PC-9 (cell line): Measurements from ENCODE around the gene LARP4B. TPM values are rescaled to one million over a fixed set of nuclear protein-coding genes. Genes with fewer than 3 reads are reported as not detected.

Experiments used
- Bru-seq: library from RNA; stranded (reverse); fragments of 400-500 nt; gene quantifications from one replicate; lab custom pipeline; 2021; lab: Mats Ljungman, UMichigan
- BruChase-seq, 2 experiments: library from RNA; stranded (reverse); fragments of 400-500 nt; gene quantifications; one replicate each; lab custom pipeline; 2021; lab: Mats Ljungman, UMichigan
- BruUV-seq: library from RNA; stranded (reverse); fragments of 400-500 nt; replicated peaks from 2 replicates; lab custom pipeline; 2021; lab: Mats Ljungman, UMichigan
- CTCF ChIA-PET: fragments of 300-600 bp; sonication (Branson Sonifier 250); formaldehyde crosslinking; loops from one replicate; lab custom pipeline; 2022; ENCODE audit warnings: antibody characterized with exemption; lab: Charles Lee
- POLR2A ChIA-PET: fragments of 300-600 bp; sonication (Branson Sonifier 250); formaldehyde crosslinking; loops from one replicate; lab custom pipeline; 2022; ENCODE audit warnings: antibody characterized with exemption; ENCODE audit not compliant: unreplicated experiment; lab: Charles Lee
- DNase-seq, 2 experiments: peaks; one replicate each; pipeline versions ENCODE4 v3.0.0 to v3.0.0-alpha.2; 2015 to 2022; ENCODE audit warnings: mixed read lengths in 1 of 2
- H2AFZ ChIP-seq: fragments of 200-600 bp; sonication (generic); 2 replicates; pipeline ENCODE4 v1.8.1; 2017; ENCODE audit warnings: antibody characterized with exemption
- H3F3A ChIP-seq: fragments of 200-600 bp; sonication (generic); 2 replicates; pipeline ENCODE4 v1.8.1; 2017; ENCODE audit warnings: antibody characterized with exemption, mild to moderate bottlenecking, low read depth; ENCODE audit not compliant: insufficient read depth
- H3K27ac ChIP-seq: fragments of 200-600 bp; sonication (generic); 2 replicates; pipeline ENCODE4 v1.6.1; 2016; ENCODE audit warnings: mixed run types
- H3K27me3 ChIP-seq: fragments of 200-600 bp; sonication (generic); 2 replicates; pipeline ENCODE4 v1.6.1; 2016; ENCODE audit warnings: low read depth, mixed run types; ENCODE audit not compliant: insufficient read depth
- H3K36me3 ChIP-seq: fragments of 200-600 bp; sonication (generic); 2 replicates; pipeline ENCODE4 v1.6.1; 2016; ENCODE audit warnings: low read depth, mixed run types
- H3K4me1 ChIP-seq: fragments of 200-600 bp; sonication (generic); replicated peaks from 2 replicates; pipeline ENCODE4 v1.6.1; 2016; ENCODE audit warnings: mixed run types; ENCODE audit not compliant: insufficient read depth
- H3K4me2 ChIP-seq: fragments of 200-600 bp; sonication (generic); 2 replicates; pipeline ENCODE4 v1.6.1; 2017; ENCODE audit warnings: mixed run types
- H3K4me3 ChIP-seq: fragments of 200-600 bp; sonication (generic); 2 replicates; pipeline ENCODE4 v1.6.1; 2016; ENCODE audit warnings: mixed run types
- H3K79me2 ChIP-seq: fragments of 200-600 bp; sonication (generic); 2 replicates; pipeline ENCODE4 v1.6.1; 2017; ENCODE audit warnings: low read depth, mixed run types
- H3K9me2 ChIP-seq: fragments of 200-600 bp; sonication (generic); 2 replicates; pipeline ENCODE4 v1.8.1; 2017; ENCODE audit warnings: mild to moderate bottlenecking; ENCODE audit not compliant: insufficient read depth
- H3K9me3 ChIP-seq: fragments of 200-600 bp; sonication (generic); 2 replicates; pipeline ENCODE4 v1.8.1; 2016; ENCODE audit warnings: low read depth; ENCODE audit not compliant: insufficient read depth
- H4K20me1 ChIP-seq: fragments of 200-600 bp; sonication (generic); 2 replicates; pipeline ENCODE4 v1.8.1; 2017; ENCODE audit not compliant: insufficient read depth
- CTCF ChIP-seq: fragments of 200-600 bp; sonication (generic); conservative IDR thresholded peaks from 2 replicates; pipeline ENCODE4 v1.6.1; 2017; ENCODE audit warnings: mixed run types, antibody characterized with exemption, mild to moderate bottlenecking, moderate library complexity
- EZH2 ChIP-seq: fragments of 200-600 bp; sonication (generic); IDR thresholded peaks from 2 replicates; pipeline ENCODE4 v1.8.0; 2017; ENCODE audit warnings: antibody characterized with exemption, low read depth
- intact Hi-C: fragments of 100-400 bp; cut with micrococcal nuclease; formaldehyde crosslinking; loops from one replicate; pipeline ENCODE4 v1.10.0; 2022; ENCODE audit not compliant: unreplicated experiment
- long read RNA-seq: library from polyadenylated mRNA; stranded (forward); transcript quantifications from one replicate; pipeline ENCODE4 v2.0.0, GENCODE V29; 2022
- total RNA-seq: library from RNA; stranded (reverse); gene quantifications from 2 replicates; pipeline ENCODE4 v1.2.3, GENCODE V29; 2021

LARP4B gene
- total RNA-seq (93.4 and 109 TPM in 2 replicates), Bru-seq, nascent RNA (percentile 93 among the genes with signal in this experiment), BruChase-seq, experiment 1, labeled RNA remaining after a 2-hour chase (percentile 94 among the genes with signal in this experiment), BruChase-seq, experiment 2, labeled RNA remaining after a 6-hour chase (percentile 88 among the genes with signal in this experiment)
- long read RNA-seq, full-length matches to known transcripts, result 15 of 34 reads
- long read RNA-seq, partial matches to known transcripts, result 6 of 34 reads
- long read RNA-seq, other reads (novel, unspliced or antisense), result 13 of 34 reads

DNA sequence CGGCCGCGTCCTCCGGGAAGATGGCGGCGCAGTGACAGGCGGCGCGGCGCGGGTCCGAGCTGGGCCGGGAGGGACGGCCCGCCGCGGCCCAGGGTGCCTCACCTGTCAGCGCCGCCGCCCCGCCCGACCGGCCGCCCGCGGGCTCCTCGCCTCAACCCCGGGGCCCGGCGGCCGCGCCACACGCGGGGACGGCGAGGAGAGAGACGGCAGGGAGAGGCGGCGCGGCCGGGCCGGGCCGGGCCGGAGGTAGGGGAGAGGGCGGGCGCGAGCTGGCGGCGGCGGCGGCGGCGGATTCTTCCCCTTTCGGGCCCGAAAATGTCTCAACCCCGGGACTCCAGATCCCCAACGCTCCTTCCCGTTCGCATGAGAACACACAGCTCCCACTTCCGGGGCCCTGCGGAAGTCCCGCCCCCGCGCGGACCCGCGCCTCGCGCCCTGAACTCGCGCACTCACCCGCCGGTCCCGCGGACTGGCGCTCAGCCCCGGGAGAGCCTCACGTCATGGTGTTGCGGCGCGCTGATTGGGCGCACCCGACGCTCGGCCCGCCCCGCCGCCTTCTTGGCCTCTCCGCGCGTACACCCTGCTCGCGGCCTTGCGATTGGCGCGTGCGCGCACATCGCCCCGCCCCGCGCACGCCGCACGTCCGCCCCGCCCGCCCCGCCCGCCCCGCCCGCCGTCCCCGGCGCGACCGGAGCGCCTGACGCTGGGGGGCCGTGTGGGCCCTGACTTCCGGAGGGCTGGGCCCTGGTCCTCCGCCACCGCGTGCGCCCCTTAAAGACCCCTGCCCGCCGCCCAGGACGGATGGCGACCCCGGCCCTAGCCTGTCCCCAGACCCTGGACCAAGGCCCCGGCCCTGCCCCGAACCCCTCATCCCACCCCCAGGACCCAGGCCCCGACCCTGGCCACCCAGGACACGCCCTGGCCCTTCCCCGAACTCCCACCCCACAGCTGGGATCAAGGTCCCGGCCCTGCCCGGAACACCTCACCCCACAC, at the start of gene LARP4B:
TSS of gene LARP4B (minus strand) at position 380 of the 993 bp plus-strand sequence. CDS start 45,984 bp downstream, outside the sequence.
- Histone ChIP-seq H3K9me2 (no peaks in the 10 kb centered on the region), H3K9me3 (no peaks in the 10 kb centered on the region), H3K27me3 (no peaks in the 10 kb centered on the region), H3K4me1 (peaks cover 14% of the 10 kb centered on the region; the same call in 1 of the 2 replicates), H3K4me3 (peak within 1 kb of the TSS; percentile 98), H2AFZ (no peak within 1 kb of the TSS), H3K79me2 (peaks cover 48% of the 10 kb centered on the region), H3K4me2 (peak within 1 kb of the TSS; percentile 95), H3F3A (peaks cover 9% of the 10 kb centered on the region; the same call in 1 of the 2 replicates), H3K36me3 (no peaks in the 10 kb centered on the region; the same call in 1 of the 2 replicates), H4K20me1 (peaks cover 38% of the 10 kb centered on the region), H3K27ac (peak within 1 kb of the TSS; percentile 63)
- no TSS peak for BruUV-seq
- CTCF ChIA-PET, result no interaction called here
- POLR2A ChIA-PET, result interaction anchor here (0.5 to 0.7 kb wide), 5 partner anchors 32 to 155 kb away, joined by 3 to 14 read pairs (median 4); partner anchors contain the start of gene IDI1
- TF ChIP-seq CTCF, result no peak
- no peak for TF ChIP-seq EZH2
- intact Hi-C loops, result loop anchor here (1.0 kb wide), 2 partner anchors 57 to 118 kb away; partner anchors contain the start of genes GTPBP4 and IDI1
- peak; percentile 86 to 97 for DNase-seq

GRCh38 chr10:980468-981093, 49.1 kb upstream of the LARP4B start:
- no peaks in the 10 kb centered on the region; the same call in 1 of the 2 replicates for H3K4me1 ChIP-seq
- peaks cover 22% of the 10 kb centered on the region for H3K9me3 ChIP-seq
- CTCF ChIA-PET, result no interaction called here
- H4K20me1 ChIP-seq, result no peaks in the 10 kb centered on the region
- H3K79me2 ChIP-seq, result no peaks in the 10 kb centered on the region
- TF ChIP-seq CTCF (no peak), EZH2 (no peak)
- no peak overlapping the region for H2AFZ ChIP-seq
- no peaks in the 10 kb centered on the region for H3K9me2 ChIP-seq
- no peaks in the 10 kb centered on the region for H3K27me3 ChIP-seq
- BruUV-seq, result no TSS peak
- POLR2A ChIA-PET, result no interaction called here
- DNase-seq, result no peak
- no peaks in the 10 kb centered on the region for H3K36me3 ChIP-seq
- intact Hi-C loops, result no loop called here
- no peak overlapping the region for H3K4me3 ChIP-seq
- no peak overlapping the region for H3K4me2 ChIP-seq
- H3K27ac ChIP-seq, result no peak overlapping the region
- H3F3A ChIP-seq, result no peaks in the 10 kb centered on the region
